A549 treated with AZD9567 at 1 μM for 4 hours (cell line): ENCODE measurements around the gene TBCB. TPM values are rescaled to one million over a fixed set of nuclear protein-coding genes. Genes with fewer than 3 reads are reported as not detected.

Source experiments
- total RNA-seq: library from RNA; stranded (reverse); fragments of 200-300 nt; extraction: Qiagen RNA extraction; gene quantifications from 5 replicates; pipeline ENCODE4 v1.2.3, GENCODE V29; 2022; ENCODE audit not compliant: insufficient read depth

The TBCB gene
- 467 to 588 TPM (median 565 TPM) in 5 replicates for total RNA-seq

GRCh38 chr19:36115453-36116343 is at the start of gene TBCB:
Gene TBCB (plus strand): TSS chr19:36115468. CDS start chr19:36115561, 93 bp downstream.

GRCh38 chr19:36110487-36111199 is 4.6 kb upstream of the TBCB start, which contains the start of gene OVOL3:
Gene OVOL3 (plus strand): TSS chr19:36111143. CDS start chr19:36111203, 60 bp downstream.

GRCh38 chr19:36114721-36115452 is 381 bp upstream of the TBCB start, which contains the start of gene POLR2I:
Gene POLR2I (minus strand): TSS chr19:36114875. CDS start chr19:36114856, 19 bp downstream.

GRCh38 chr19:36139473-36140303 is 24.4 kb downstream of the TBCB start, which contains the start of gene CAPNS1:
Gene CAPNS1 (plus strand): TSS chr19:36140066. CDS start chr19:36141012, 946 bp downstream.

GRCh38 chr19:36152352-36153091 is 37.3 kb downstream of the TBCB start, which contains the start of gene COX7A1:
Gene COX7A1 (minus strand): TSS chr19:36152447. CDS start chr19:36152407, 40 bp downstream.

Other genes with a start within 250 kb of the TBCB start
- 58.7 to 97.2 TPM (median 91.0 TPM) in 5 replicates for gene APLP1, start 246.9 kb upstream of the TBCB start, total RNA-seq
- 3.0 to 9.9 TPM (median 8.2 TPM) in 5 replicates for gene NFKBID, start 214.9 kb upstream of the TBCB start, total RNA-seq
- 0.25 to 0.67 TPM (median 0.50 TPM) in 4 of 5 replicates, not detected in the other for gene HCST, start 212.9 kb upstream of the TBCB start, total RNA-seq
- 0.17 TPM in 1 of 5 replicates, not detected in the others for gene TYROBP, start 207.2 kb upstream of the TBCB start, total RNA-seq
- 14.2 to 23.4 TPM (median 21.3 TPM) in 5 replicates for gene LRFN3, start 179.1 kb upstream of the TBCB start, total RNA-seq
- gene SDHAF1, start 120.3 kb upstream of the TBCB start, total RNA-seq, result 25.6 to 52.9 TPM (median 51.2 TPM) in 5 replicates
- gene SYNE4, start 106.7 kb upstream of the TBCB start, total RNA-seq, result 0.20 to 0.43 TPM (median 0.23 TPM) in 4 of 5 replicates, not detected in the other
- gene ALKBH6, start 101.3 kb upstream of the TBCB start, total RNA-seq, result 22.8 to 29.3 TPM (median 23.7 TPM) in 5 replicates
- gene CLIP3, start 82.6 kb upstream of the TBCB start, total RNA-seq, result 1.0 to 1.4 TPM (median 1.2 TPM) in 4 of 5 replicates, not detected in the other
- gene THAP8, start 61.2 kb upstream of the TBCB start, total RNA-seq, result 7.1 to 7.9 TPM (median 7.8 TPM) in 5 replicates
- gene WDR62, start 60.6 kb upstream of the TBCB start, total RNA-seq, result 20.3 to 30.6 TPM (median 28.8 TPM) in 5 replicates
- gene OVOL3, start 4.3 kb upstream of the TBCB start, total RNA-seq, result 0.40 to 0.67 TPM (median 0.46 TPM) in 4 of 5 replicates, not detected in the other
- gene POLR2I, start 593 bp upstream of the TBCB start, total RNA-seq, result 242 to 283 TPM (median 265 TPM) in 5 replicates
- gene CAPNS1, start 24.6 kb downstream of the TBCB start, total RNA-seq, result 1,458 to 2,233 TPM (median 2,086 TPM) in 5 replicates
- not detected in 5 replicates for gene COX7A1, start 37.0 kb downstream of the TBCB start, total RNA-seq
- 3.0 to 4.5 TPM (median 4.0 TPM) in 5 replicates for gene ZNF565, start 99.2 kb downstream of the TBCB start, total RNA-seq
- gene ZNF146, start 99.6 kb downstream of the TBCB start, total RNA-seq, result 109 to 148 TPM (median 112 TPM) in 5 replicates